Nephron (organoid): ENCODE data around the gene CORO2A.
"Not testable (repeated sequence)": the region's sequence is repeated elsewhere in the genome, so short reads cannot be mapped to it uniquely, and the experiment has no call there.

Experiments
- H3K27ac Mint-ChIP-seq, 3 experiments: 2 replicates each; pipeline ENCODE4 v1.8.0; 2020; ENCODE audit warnings: mixed read lengths in 3 of 3, mild to moderate bottlenecking in 2 of 3, moderate library complexity in 1 of 3
- H3K27me3 Mint-ChIP-seq: 2 replicates; pipeline ENCODE4 v1.8.0; 2021; ENCODE audit warnings: low read depth, mild to moderate bottlenecking, moderate library complexity, mixed read lengths
- H3K36me3 Mint-ChIP-seq: 2 replicates; pipeline ENCODE4 v1.8.0; 2020; ENCODE audit warnings: low read depth, mixed read lengths
- H3K4me1 Mint-ChIP-seq: 2 replicates; pipeline ENCODE4 v1.8.0; 2020; ENCODE audit warnings: mixed read lengths
- H3K4me3 Mint-ChIP-seq, 3 experiments: 2 replicates each; pipeline ENCODE4 v1.8.0; 2020; ENCODE audit warnings: mild to moderate bottlenecking in 3 of 3, mixed read lengths in 3 of 3, moderate library complexity in 2 of 3
- H3K9me3 Mint-ChIP-seq: 2 replicates; pipeline ENCODE4 v1.8.0; 2020; ENCODE audit warnings: mixed read lengths
- CTCF ChIP-seq, 3 experiments: fragments of 200-600 bp; sonication (generic); IDR thresholded peaks; one replicate each; pipeline ENCODE4 v1.5.0; 2021; ENCODE audit warnings: antibody characterized with exemption in 3 of 3; ENCODE audit not compliant: unreplicated experiment in 3 of 3

The CORO2A gene

GRCh38 chr9:98176391-98177259 lies 15.8 kb downstream of the CORO2A start:
- H3K27me3 Mint-ChIP-seq, result peaks cover 14% of the 10 kb centered on the region
- TF ChIP-seq CTCF (IDR thresholded peaks at IDR 0.05; ENCODE audit: unreplicated experiment in 3 of 3), result no peak
- H3K9me3 Mint-ChIP-seq, result no peaks in the 10 kb centered on the region

GRCh38 chr9:98175762-98176161 lies 16.7 kb downstream of the CORO2A start:
- Mint-ChIP-seq H3K9me3 (no peaks in the 10 kb centered on the region), H3K27me3 (peaks cover 15% of the 10 kb centered on the region), H3K36me3 (no peaks in the 10 kb centered on the region), H3K4me1 (peaks cover 9% of the 10 kb centered on the region), H3K4me3 (no peak overlapping the region), H3K27ac (no peak overlapping the region)
- no peak for TF ChIP-seq CTCF (IDR thresholded peaks at IDR 0.05; ENCODE audit: unreplicated experiment in 3 of 3)

More at GRCh38 chr9:98176391-98177259, 15.8 kb downstream of the CORO2A start:
- H3K36me3 Mint-ChIP-seq, result no peaks in the 10 kb centered on the region
- no peak overlapping the region for H3K4me3 Mint-ChIP-seq
- H3K27ac Mint-ChIP-seq, result no peak overlapping the region
- peaks cover 2% of the 10 kb centered on the region for H3K4me1 Mint-ChIP-seq

- no peak overlapping the region for H3K27ac Mint-ChIP-seq
- no peaks in the 10 kb centered on the region for H3K36me3 Mint-ChIP-seq
- TF ChIP-seq CTCF (IDR thresholded peaks at IDR 0.05; ENCODE audit: unreplicated experiment in 3 of 3), result no peak
- no peaks in the 10 kb centered on the region for H3K9me3 Mint-ChIP-seq
- H3K4me1 Mint-ChIP-seq, result peaks cover 9% of the 10 kb centered on the region
- H3K27me3 Mint-ChIP-seq, result peaks cover 18% of the 10 kb centered on the region
- H3K4me3 Mint-ChIP-seq, result no peak overlapping the region
Observed at GRCh38 chr9:98175028-98175569, 17.3 kb downstream of the CORO2A start.

- not testable (repeated sequence) for H3K4me3 Mint-ChIP-seq, H3K4me1 Mint-ChIP-seq, H3K9me3 Mint-ChIP-seq, H3K36me3 Mint-ChIP-seq
- peaks cover 21% of the 10 kb centered on the region for H3K27me3 Mint-ChIP-seq
- peak overlapping the region in 1 of 3 experiments; percentile 56 for H3K27ac Mint-ChIP-seq
Observed at GRCh38 chr9:98174502-98174918, 17.9 kb downstream of the CORO2A start.

- peaks cover 21% of the 10 kb centered on the region for H3K27me3 Mint-ChIP-seq
- H3K9me3 Mint-ChIP-seq, result no peaks in the 10 kb centered on the region
- no peak for TF ChIP-seq CTCF (IDR thresholded peaks at IDR 0.05; ENCODE audit: unreplicated experiment in 3 of 3)
- no peak overlapping the region for H3K4me3 Mint-ChIP-seq
- no peaks in the 10 kb centered on the region for H3K36me3 Mint-ChIP-seq
- H3K4me1 Mint-ChIP-seq, result peaks cover 9% of the 10 kb centered on the region
- no peak overlapping the region for H3K27ac Mint-ChIP-seq
Observed at GRCh38 chr9:98173181-98173580, 19.3 kb downstream of the CORO2A start.

GRCh38 chr9:98172604-98173003 lies 19.8 kb downstream of the CORO2A start:
- peaks cover 21% of the 10 kb centered on the region for H3K27me3 Mint-ChIP-seq
- peaks cover 9% of the 10 kb centered on the region for H3K4me1 Mint-ChIP-seq
- no peak for TF ChIP-seq CTCF (IDR thresholded peaks at IDR 0.05; ENCODE audit: unreplicated experiment in 3 of 3)
- peak overlapping the region in 1 of 3 experiments; percentile 14 for H3K4me3 Mint-ChIP-seq
- peak overlapping the region in 1 of 3 experiments; percentile 15 for H3K27ac Mint-ChIP-seq
- no peaks in the 10 kb centered on the region for H3K36me3 Mint-ChIP-seq
- no peaks in the 10 kb centered on the region for H3K9me3 Mint-ChIP-seq
